Inflammatory macrophage treated with lipopolysaccharide for 1 hour (primary cell): ENCODE data around the gene DHRS9.
"Not testable (repeated sequence)": the region's sequence is repeated elsewhere in the genome, so short reads cannot be mapped to it uniquely, and the experiment has no call there.

ENCODE experiments used
- DNase-seq, 2 donors: peaks; one replicate each; pipeline ENCODE4 v3.0.0-alpha.2; 2020 to 2022

DHRS9 gene

GRCh38 chr2:169095621-169096105 lies 26.3 kb downstream of the DHRS9 start:
- peak; percentile 64 to 70 for DNase-seq

- DNase-seq = no peak
Observed at GRCh38 chr2:169104848-169105247, 35.5 kb downstream of the DHRS9 start.

GRCh38 chr2:169105476-169105875 lies 36.1 kb downstream of the DHRS9 start:
- no peak for DNase-seq

GRCh38 chr2:169106134-169106533 lies 36.8 kb downstream of the DHRS9 start:
- DNase-seq = no peak

- peak in 1 of 2 donors; percentile 30 for DNase-seq
Observed at GRCh38 chr2:169106563-169107545, 37.5 kb downstream of the DHRS9 start.

- DNase-seq = no peak
Observed at GRCh38 chr2:169107645-169108044, 38.3 kb downstream of the DHRS9 start.

- DNase-seq = no peak
Observed at GRCh38 chr2:169108099-169108884, 38.9 kb downstream of the DHRS9 start.

GRCh38 chr2:169109502-169110409 lies 40.4 kb downstream of the DHRS9 start:
- peak; percentile 55 to 89 for DNase-seq

- no peak for DNase-seq
Observed at GRCh38 chr2:169110419-169110818, 41.1 kb downstream of the DHRS9 start.

- no peak for DNase-seq
Observed at GRCh38 chr2:169110916-169111315, 41.6 kb downstream of the DHRS9 start.

GRCh38 chr2:169112841-169113240 lies 43.5 kb downstream of the DHRS9 start:
- DNase-seq = no peak

GRCh38 chr2:169114056-169114455 lies 44.7 kb downstream of the DHRS9 start:
- peak; percentile 79 to 83 for DNase-seq

GRCh38 chr2:169116327-169116726 lies 47.0 kb downstream of the DHRS9 start:
- peak in 1 of 2 donors; percentile 25 for DNase-seq

GRCh38 chr2:169116993-169117392 lies 47.6 kb downstream of the DHRS9 start:
- no peak for DNase-seq

- DNase-seq = no peak
Observed at GRCh38 chr2:169118060-169118459, 48.7 kb downstream of the DHRS9 start.

- no peak for DNase-seq
Observed at GRCh38 chr2:169119123-169119760, 49.9 kb downstream of the DHRS9 start.

- no peak for DNase-seq
Observed at GRCh38 chr2:169119851-169120250, 50.5 kb downstream of the DHRS9 start.

- DNase-seq = no peak
Observed at GRCh38 chr2:169129703-169130243, 60.4 kb downstream of the DHRS9 start.

- DNase-seq = peak; percentile 77 to 84
Observed at GRCh38 chr2:169131587-169132512, 62.5 kb downstream of the DHRS9 start.

- DNase-seq = not testable (repeated sequence)
Observed at GRCh38 chr2:169134272-169134671, 64.9 kb downstream of the DHRS9 start.
